ENCODE measurements around the gene MET.

MET gene

GRCh38 chr7:116673457-116673865 is 1.5 kb downstream of the MET start:
- Histone ChIP-seq H3K4me2 (no peak overlapping the region), H3K27ac (no peak overlapping the region), H3K4me3 (no peak overlapping the region)

GRCh38 chr7:116674508-116675173 is 2.6 kb downstream of the MET start:
- no peak overlapping the region for H3K9ac ChIP-seq
- TF ChIP-seq Cebpa-rat (IDR thresholded peaks at IDR 0.05): no peak
- H3K27ac ChIP-seq: no peak overlapping the region
- no peak overlapping the region for H3K4me2 ChIP-seq
- H4K20me1 ChIP-seq: no peaks in the 10 kb centered on the region
- H3K27me3 ChIP-seq: no peaks in the 10 kb centered on the region
- H3K4me1 ChIP-seq: peaks cover 0 to 31% (median 0%) of the 10 kb centered on the region in 10 experiments; a peak in 7 of 20 replicates
- no peak overlapping the region for H3K4me3 ChIP-seq
- no peaks in the 10 kb centered on the region for H3K36me3 ChIP-seq
- peaks cover 11 to 16% (median 12%) of the 10 kb centered on the region in 11 experiments; a peak in 20 of 22 replicates for H3K9me3 ChIP-seq (replicated peaks in 1 of 11)

More at GRCh38 chr7:116673457-116673865, 1.5 kb downstream of the MET start:
- TF ChIP-seq Cebpa-rat (IDR thresholded peaks at IDR 0.05): no peak
- H3K9ac ChIP-seq: no peak overlapping the region
- no peaks in the 10 kb centered on the region for H3K27me3 ChIP-seq
- H3K4me1 ChIP-seq: peaks cover 0 to 20% (median 0%) of the 10 kb centered on the region in 10 experiments; a peak in 7 of 20 replicates
- peaks cover 11 to 16% (median 13%) of the 10 kb centered on the region in 11 experiments; a peak in 20 of 22 replicates for H3K9me3 ChIP-seq (replicated peaks in 1 of 11)
- H4K20me1 ChIP-seq: no peaks in the 10 kb centered on the region
- H3K36me3 ChIP-seq: no peaks in the 10 kb centered on the region

- H3K4me3 ChIP-seq: no peak overlapping the region
- TF ChIP-seq Cebpa-rat (IDR thresholded peaks at IDR 0.05): no peak
- peaks cover 9 to 16% (median 12%) of the 10 kb centered on the region in 11 experiments; a peak in 20 of 22 replicates for H3K9me3 ChIP-seq (replicated peaks in 1 of 11)
- H3K4me1 ChIP-seq: peaks cover 0 to 35% (median 0%) of the 10 kb centered on the region in 10 experiments; a peak in 7 of 20 replicates
- H3K9ac ChIP-seq: no peak overlapping the region
- no peaks in the 10 kb centered on the region for H3K36me3 ChIP-seq
- no peaks in the 10 kb centered on the region for H4K20me1 ChIP-seq
- no peaks in the 10 kb centered on the region for H3K27me3 ChIP-seq
- no peak overlapping the region for H3K4me2 ChIP-seq
- H3K27ac ChIP-seq: no peak overlapping the region
Measured at GRCh38 chr7:116675812-116676355, 3.9 kb downstream of the MET start.

GRCh38 chr7:116678780-116679179 is 6.8 kb downstream of the MET start:
- Histone ChIP-seq H3K4me3 (no peak overlapping the region), H3K9ac (0 out of 22 replicates have a peak overlapping the region, but pooled peaks of 1 of the 11 experiments have one; percentile 24), H3K4me1 (peaks cover 0 to 39% (median 4%) of the 10 kb centered on the region in 10 experiments; a peak in 8 of 20 replicates), H3K27ac (peak overlapping the region in 5 of 11 experiments; percentile 31 to 69 (median 58); a peak in 8 of 22 replicates), H3K9me3 (replicated peaks in 1 of 11) (no peaks in the 10 kb centered on the region), H3K4me2 (peak overlapping the region in 5 of 11 experiments; percentile 10 to 66 (median 45); a peak in 4 of 22 replicates), H3K36me3 (no peaks in the 10 kb centered on the region), H3K27me3 (no peaks in the 10 kb centered on the region), H4K20me1 (no peaks in the 10 kb centered on the region)
- 0 out of 22 replicates have a peak, but pooled peaks of 1 of the 11 experiments have one; percentile 38 for TF ChIP-seq Cebpa-rat (IDR thresholded peaks at IDR 0.05)

- H3K4me3 ChIP-seq: no peak overlapping the region
- no peaks in the 10 kb centered on the region for H3K36me3 ChIP-seq
- H4K20me1 ChIP-seq: no peaks in the 10 kb centered on the region
- TF ChIP-seq Cebpa-rat (IDR thresholded peaks at IDR 0.05): no peak
- H3K4me2 ChIP-seq: peak overlapping the region in 4 of 11 experiments; percentile 13 to 66 (median 38); a peak in 5 of 22 replicates
- peaks cover 0 to 45% (median 6%) of the 10 kb centered on the region in 10 experiments; a peak in 8 of 20 replicates for H3K4me1 ChIP-seq
- no peaks in the 10 kb centered on the region for H3K9me3 ChIP-seq (replicated peaks in 1 of 11)
- no peaks in the 10 kb centered on the region for H3K27me3 ChIP-seq
- H3K9ac ChIP-seq: no peak overlapping the region
- H3K27ac ChIP-seq: peak overlapping the region in 5 of 11 experiments; percentile 1 to 69 (median 34); a peak in 5 of 22 replicates
Measured at GRCh38 chr7:116679500-116679899, 7.5 kb downstream of the MET start.

- Histone ChIP-seq H3K9ac (no peak overlapping the region), H3K4me2 (peak overlapping the region in 4 of 11 experiments; percentile 3 to 24 (median 8); a peak in 4 of 22 replicates), H3K27me3 (no peaks in the 10 kb centered on the region), H4K20me1 (no peaks in the 10 kb centered on the region), H3K4me3 (no peak overlapping the region), H3K9me3 (replicated peaks in 1 of 11) (no peaks in the 10 kb centered on the region), H3K4me1 (peaks cover 0 to 39% (median 10%) of the 10 kb centered on the region in 10 experiments; a peak in 12 of 20 replicates), H3K36me3 (no peaks in the 10 kb centered on the region), H3K27ac (no peak overlapping the region)
- TF ChIP-seq Cebpa-rat (IDR thresholded peaks at IDR 0.05): no peak
Measured at GRCh38 chr7:116683786-116684185, 11.8 kb downstream of the MET start.

- TF ChIP-seq Cebpa-rat (IDR thresholded peaks at IDR 0.05): no peak
- H3K27me3 ChIP-seq: 0 out of 22 replicates have a peak, but pooled peaks cover 0 to 4% (median 0%) of the 10 kb centered on the region in 11 experiments
- no peaks in the 10 kb centered on the region for H4K20me1 ChIP-seq
- H3K36me3 ChIP-seq: no peaks in the 10 kb centered on the region
- no peak overlapping the region for H3K4me3 ChIP-seq
- no peak overlapping the region for H3K9ac ChIP-seq
- H3K4me2 ChIP-seq: no peak overlapping the region
- H3K27ac ChIP-seq: no peak overlapping the region
- H3K4me1 ChIP-seq: peaks cover 9 to 42% (median 26%) of the 10 kb centered on the region in 10 experiments
- H3K9me3 ChIP-seq (replicated peaks in 1 of 11): no peaks in the 10 kb centered on the region
Measured at GRCh38 chr7:116686033-116686432, 14.0 kb downstream of the MET start.

GRCh38 chr7:116686812-116687419 is 14.9 kb downstream of the MET start:
- H3K9me3 ChIP-seq (replicated peaks in 1 of 11): no peaks in the 10 kb centered on the region
- 0 out of 22 replicates have a peak, but pooled peaks cover 0 to 4% (median 0%) of the 10 kb centered on the region in 11 experiments for H3K27me3 ChIP-seq
- no peak overlapping the region for H3K4me2 ChIP-seq
- TF ChIP-seq Cebpa-rat (IDR thresholded peaks at IDR 0.05): no peak
- no peaks in the 10 kb centered on the region for H3K36me3 ChIP-seq
- no peaks in the 10 kb centered on the region for H4K20me1 ChIP-seq
- H3K4me1 ChIP-seq: peaks cover 9 to 47% (median 26%) of the 10 kb centered on the region in 10 experiments
- H3K27ac ChIP-seq: no peak overlapping the region
- no peak overlapping the region for H3K4me3 ChIP-seq
- no peak overlapping the region for H3K9ac ChIP-seq

- Histone ChIP-seq H3K4me2 (peak overlapping the region in 5 of 11 experiments; percentile 29 to 76 (median 40); a peak in 9 of 22 replicates), H4K20me1 (no peaks in the 10 kb centered on the region), H3K36me3 (no peaks in the 10 kb centered on the region), H3K9ac (no peak overlapping the region), H3K4me1 (peaks cover 9 to 54% (median 26%) of the 10 kb centered on the region in 10 experiments), H3K27ac (no peak overlapping the region), H3K27me3 (0 out of 22 replicates have a peak, but pooled peaks cover 0 to 4% (median 0%) of the 10 kb centered on the region in 11 experiments), H3K9me3 (replicated peaks in 1 of 11) (no peaks in the 10 kb centered on the region), H3K4me3 (no peak overlapping the region)
- TF ChIP-seq Cebpa-rat (IDR thresholded peaks at IDR 0.05): no peak
Measured at GRCh38 chr7:116687801-116688201, 15.8 kb downstream of the MET start.
